NCI-H526 treated with DMSO at 0.1 percent for 48 hours (cell line): ENCODE measurements around the gene USP24.
"Not testable (repeated sequence)": the region's sequence is repeated elsewhere in the genome, so short reads cannot be mapped to it uniquely, and the experiment has no call there.

Source experiments
- DNase-seq: peaks from one replicate; lab custom pipeline; 2025; lab: John Stamatoyannopoulos, UW

Gene USP24

GRCh38 chr1:55196433-55197035 lies 18.6 kb downstream of the USP24 start:
- DNase-seq, result no peak

DNA sequence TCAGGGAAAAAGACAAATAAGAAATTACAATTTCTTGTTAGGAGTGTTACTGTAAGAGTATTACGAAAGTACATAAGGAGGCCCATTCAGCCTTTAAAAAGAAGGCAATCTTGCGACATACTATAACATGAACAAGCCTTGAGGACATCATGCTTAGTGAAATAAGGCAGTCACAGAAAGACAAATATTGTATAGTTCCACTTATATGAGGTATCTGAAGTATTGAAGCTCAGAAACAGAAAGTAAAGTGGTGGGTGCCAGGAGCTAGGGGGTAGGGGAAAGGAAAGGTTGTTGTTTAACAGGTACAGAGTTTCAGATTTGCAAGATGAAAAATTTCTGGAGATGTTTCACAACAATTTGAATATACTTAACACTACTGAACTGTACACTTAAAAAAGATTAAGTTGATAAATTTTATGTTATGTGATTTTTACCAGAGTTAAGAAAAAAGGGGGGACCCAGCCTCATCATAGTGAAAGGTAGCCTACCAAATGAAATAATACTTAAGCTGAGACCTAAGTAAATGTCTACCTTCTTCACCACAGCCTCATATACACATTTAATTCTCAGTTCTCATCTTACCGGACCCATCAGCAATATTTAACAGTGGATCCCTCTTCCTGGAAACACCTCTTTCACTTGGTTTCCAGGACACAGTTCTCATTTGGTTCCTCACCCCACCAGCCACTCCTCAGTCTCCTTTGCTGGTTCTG lies 19.5 kb downstream of the USP24 start:
- DNase-seq, result no peak

DNA sequence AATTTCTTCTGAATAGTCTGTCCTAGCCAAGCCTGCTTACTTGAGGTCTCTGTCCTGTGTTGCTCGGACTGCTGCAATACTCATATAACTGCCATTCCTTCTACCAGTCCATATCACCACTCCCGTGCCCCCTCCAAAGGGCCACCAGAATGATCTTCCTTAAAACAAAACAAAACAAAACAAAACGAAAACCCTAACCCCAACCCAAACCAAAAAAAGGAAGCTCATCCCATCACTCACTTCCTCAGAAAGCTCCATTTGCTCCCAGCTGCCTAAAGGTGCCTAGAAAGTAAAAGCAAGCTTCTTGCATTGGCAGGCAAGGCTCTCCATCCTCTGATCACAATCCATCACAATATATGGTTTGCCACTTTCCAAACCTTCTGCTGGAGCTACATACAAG lies 20.3 kb downstream of the USP24 start:
- no peak for DNase-seq

- DNase-seq, result peak; percentile 97
These were observed 23.1 kb downstream of the USP24 start for GRCh38 chr1:55192093-55192492.

GRCh38 chr1:55191219-55191952 lies 23.8 kb downstream of the USP24 start:
- not testable (repeated sequence) for DNase-seq

- DNase-seq, result no peak
These were observed 25.1 kb downstream of the USP24 start for GRCh38 chr1:55190109-55190508.

- DNase-seq, result no peak
These were observed 26.3 kb downstream of the USP24 start for GRCh38 chr1:55188909-55189308.

- no peak for DNase-seq
These were observed 29.3 kb downstream of the USP24 start for GRCh38 chr1:55185832-55186231.

- no peak for DNase-seq
These were observed 30.3 kb downstream of the USP24 start for GRCh38 chr1:55184859-55185258.

DNA sequence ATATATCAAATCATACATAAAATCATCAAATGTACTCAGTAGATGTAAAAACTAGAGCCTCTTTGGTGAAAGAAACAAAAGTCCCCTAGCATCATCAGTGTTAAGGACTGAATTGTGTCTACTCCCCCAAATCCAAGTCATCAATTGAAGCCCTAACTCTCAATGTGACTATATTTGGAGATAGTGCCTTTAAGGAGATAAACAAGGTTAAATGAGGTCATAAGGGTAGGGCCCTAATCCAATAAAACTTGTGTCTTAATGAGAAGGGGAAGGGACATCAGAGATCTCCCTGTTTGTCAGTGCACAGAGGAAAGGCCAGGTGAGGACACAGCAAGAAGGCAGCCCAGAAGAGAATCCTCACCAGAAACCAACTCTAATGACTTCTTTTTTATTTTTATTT lies 33.5 kb downstream of the USP24 start:
- DNase-seq, result no peak

- no peak for DNase-seq
These were observed 35.0 kb downstream of the USP24 start for GRCh38 chr1:55180075-55180670.

DNA sequence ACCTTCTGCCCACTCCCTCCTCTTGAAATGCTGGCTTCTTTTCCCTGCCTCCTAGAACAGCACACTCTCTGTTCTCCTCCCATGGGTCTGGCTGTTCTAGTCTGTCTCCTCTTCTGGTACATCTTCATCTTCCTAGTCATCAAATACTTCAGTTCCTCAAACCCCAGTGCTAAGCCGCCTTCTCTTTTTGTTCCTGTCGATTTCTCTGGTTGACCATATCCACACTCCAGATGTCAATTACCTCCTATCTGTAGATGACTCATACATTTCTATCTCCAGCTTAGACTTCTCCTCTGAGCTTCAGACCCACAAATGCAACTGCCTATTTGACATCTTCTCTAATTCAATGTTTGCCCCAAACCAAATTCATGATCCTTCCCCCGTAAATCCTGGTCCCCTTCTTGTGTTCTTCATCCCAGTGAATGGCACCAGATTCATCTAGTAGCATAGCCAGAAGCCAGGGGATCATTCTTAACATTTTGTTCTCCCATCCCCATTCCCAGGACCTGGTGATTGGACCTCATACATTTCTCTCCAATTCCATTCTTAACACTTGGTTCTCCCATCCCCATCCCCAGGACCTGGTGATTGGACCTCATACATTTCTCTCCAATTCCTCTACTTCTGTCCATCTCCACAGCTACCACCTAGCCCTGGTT lies 35.9 kb downstream of the USP24 start:
- DNase-seq, result no peak

DNA sequence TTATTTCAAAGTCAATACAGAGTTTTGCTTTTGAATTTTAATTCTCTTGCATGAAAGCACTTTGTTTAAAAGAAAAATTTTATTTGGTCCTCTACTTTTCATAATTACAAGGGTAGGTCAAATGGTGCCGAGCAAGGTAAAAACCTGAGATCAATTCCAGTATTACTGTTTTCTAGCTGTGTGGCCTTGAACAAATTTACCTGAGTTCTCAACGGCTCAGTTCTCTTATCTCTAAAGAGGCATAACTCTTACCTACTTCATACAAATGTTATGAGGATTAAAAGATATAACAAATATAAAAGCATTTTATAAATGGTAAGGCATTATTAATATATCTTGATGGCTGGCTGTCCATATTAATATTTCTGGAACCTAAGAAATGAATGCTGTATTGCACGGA lies 42.5 kb downstream of the USP24 start:
- DNase-seq, result no peak

- no peak for DNase-seq
These were observed 42.9 kb downstream of the USP24 start for GRCh38 chr1:55172272-55172671.

DNA sequence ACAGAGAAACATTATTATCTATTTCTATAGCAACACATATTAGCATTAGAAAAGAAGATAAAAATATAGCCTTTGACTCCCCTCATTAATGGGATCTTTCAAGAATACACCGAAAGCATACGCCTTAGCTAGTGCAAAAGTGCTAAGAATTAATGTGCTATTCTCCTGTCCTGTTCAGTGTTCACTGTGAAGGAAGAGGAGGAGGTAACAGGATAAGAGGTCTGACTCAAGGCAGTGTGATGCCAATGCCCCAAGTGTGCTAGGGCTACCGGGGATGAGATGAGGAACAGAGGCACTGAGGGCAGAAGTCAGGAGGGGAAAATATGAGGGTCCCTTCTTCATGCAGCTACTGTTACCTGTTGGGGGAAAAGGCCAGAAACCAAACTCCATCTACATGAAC lies 43.5 kb downstream of the USP24 start:
- DNase-seq, result no peak

GRCh38 chr1:55170426-55170825 lies 44.7 kb downstream of the USP24 start:
- no peak for DNase-seq

- DNase-seq, result no peak
These were observed 46.0 kb downstream of the USP24 start for GRCh38 chr1:55169126-55169525.

GRCh38 chr1:55168353-55168752 lies 46.8 kb downstream of the USP24 start:
- DNase-seq, result no peak

GRCh38 chr1:55167224-55167871 lies 47.8 kb downstream of the USP24 start:
- DNase-seq, result no peak

- DNase-seq, result no peak
These were observed 50.3 kb downstream of the USP24 start for GRCh38 chr1:55164906-55165305.

DNA sequence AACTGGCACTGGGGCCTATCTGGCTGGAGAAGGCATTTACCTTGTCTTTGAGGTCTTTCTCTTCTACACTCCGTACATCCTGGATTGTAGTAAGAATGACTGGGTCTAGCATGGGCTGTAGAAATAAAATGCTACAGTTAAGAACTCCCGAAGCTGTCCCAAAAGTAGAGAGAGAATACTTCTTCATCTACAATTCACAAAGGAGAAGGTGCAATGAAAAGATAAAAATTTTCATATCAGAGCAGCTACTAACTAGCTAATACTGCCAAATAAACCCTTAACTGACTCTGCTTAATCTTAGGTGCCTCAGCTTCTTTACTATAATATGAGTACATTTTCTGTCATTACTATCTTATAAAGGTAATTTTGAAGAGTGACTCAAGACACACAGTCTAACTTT lies 55.6 kb downstream of the USP24 start:
- DNase-seq, result no peak

DNA sequence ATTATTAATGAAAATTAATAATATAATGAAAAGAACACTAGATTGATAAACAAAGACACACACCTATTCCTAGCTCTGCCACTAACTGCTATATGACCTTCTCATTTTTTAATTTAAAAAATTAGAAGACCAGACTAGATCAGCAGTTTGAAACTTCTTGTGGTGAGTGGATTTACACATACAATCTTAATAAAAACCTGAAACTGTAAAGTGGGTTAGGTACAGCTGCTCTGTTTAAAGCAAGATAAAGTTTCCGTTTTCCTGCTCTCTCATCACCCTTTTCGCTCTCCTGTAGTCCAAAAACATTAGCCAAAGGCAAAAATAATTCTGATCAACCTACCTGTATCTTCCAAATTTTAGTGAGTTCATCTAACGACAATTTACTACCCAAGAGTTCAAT lies 58.6 kb downstream of the USP24 start:
- DNase-seq, result no peak
